Heart right ventricle (tissue), 16 donors: ENCODE measurements around the gene AACS. TPM values are rescaled to one million over a fixed set of nuclear protein-coding genes. Genes with fewer than 3 reads are reported as not detected.

Experiments used
- ATAC-seq, 8 donors: fragments of 200-7000 bp; cut with Tn5 transposase; one replicate each; pipeline ENCODE4 v1.9.1; 2020; ENCODE audit warnings: mild to moderate bottlenecking in 8 of 8, moderate library complexity in 8 of 8, moderate number of reproducible peaks in 1 of 8
- DNase-seq, 2 donors: peaks; one replicate each; pipeline ENCODE4 v3.0.0-alpha.2; 2020
- H3K27ac ChIP-seq, 10 donors: fragments of 200-600 bp; sonication (generic) in 2 of 10; one replicate each; pipeline versions ENCODE4 v1.5.0 to v1.8.0; 2020 to 2022; ENCODE audit warnings: mild to moderate bottlenecking in 3 of 10
- H3K27me3 ChIP-seq, 7 donors: fragments of 200-600 bp; one replicate each; pipeline ENCODE4 v1.8.0; 2021 to 2022; ENCODE audit warnings: mild to moderate bottlenecking in 2 of 7
- H3K36me3 ChIP-seq, 9 donors: fragments of 200-600 bp; sonication (generic) in 1 of 9; one replicate each; pipeline versions ENCODE4 v1.5.0 to v1.8.0; 2020 to 2022; ENCODE audit warnings: mild to moderate bottlenecking in 2 of 9
- H3K4me1 ChIP-seq, 9 donors: fragments of 200-600 bp; sonication (generic) in 1 of 9; one replicate each; pipeline versions ENCODE4 v1.5.0 to v1.8.0; 2020 to 2022; ENCODE audit warnings: mild to moderate bottlenecking in 4 of 9
- H3K4me3 ChIP-seq, 10 donors: fragments of 200-600 bp; sonication (generic) in 2 of 10; one replicate each; pipeline versions ENCODE4 v1.5.0 to v1.8.0; 2020 to 2022; ENCODE audit warnings: mild to moderate bottlenecking in 7 of 10, moderate library complexity in 2 of 10
- H3K9me3 ChIP-seq, 11 donors: fragments of 200-600 bp in 10 of 11; sonication (generic) in 2 of 11; one replicate each; pipeline versions ENCODE4 v1.5.0 to v1.8.0; 2013 to 2022; ENCODE audit warnings: mild to moderate bottlenecking in 2 of 11, control low read depth in 1 of 11, moderate library complexity in 1 of 11
- CTCF ChIP-seq, 9 donors: fragments of 200-600 bp; sonication (generic) in 2 of 9; IDR thresholded peaks; one replicate each; pipeline versions ENCODE4 v1.5.0 to v1.8.0; 2021 to 2022; ENCODE audit warnings: antibody characterized with exemption in 9 of 9, mild to moderate bottlenecking in 5 of 9, moderate library complexity in 1 of 9
- WGBS, 2 donors: extraction: QIAGEN DNeasy Blood & Tissue Kit; methylation state at CpG; one replicate each; pipeline ENCODE4 v1.1.7; 2013; ENCODE audit warnings: inconsistent platforms in 1 of 2; 5-methylcytosine and 5-hydroxymethylcytosine counted together
- intact Hi-C, 10 donors: fragments of 100-400 bp; cut with DNase I; formaldehyde crosslinking; loops; one replicate each; pipeline versions ENCODE4 v1.11.1 to v1.14.2; 2022
- polyA plus RNA-seq, 2 donors: library from polyadenylated mRNA; stranded (reverse); fragments of 200-250 nt; gene quantifications; one replicate each; pipeline ENCODE4 v1.2.3, GENCODE V29; 2013
- total RNA-seq, 10 donors: library from RNA; stranded (reverse); fragmentation: NEBNext Ultra II Directional in 3 of 10; extraction: Animal tissue kit (Norgen Biotek cat#: 25700) in 3 of 10; gene quantifications; one replicate each; pipeline versions ENCODE4 v1.2.1 to v1.2.4, GENCODE V29; 2021 to 2023
- donor health status: Arrhythmogenic right ventricular cardiomyopathy.
- donor health status: ischemic (EF 13 %, LVEDD 7.1; RV severe dilation, severe dysfunction).
- donor health status: healthy with polysubstance abuse.
- donor health status: DM: no; HTN: yes; CAD: no.
- donor health status: DM: no; HTN: no; CAD: no.
- donor health status: ischemic (EF 25% LVEDD 6.9; RV normal size, moderate dysfunction).
- donor health status: ischemic (EF 25% LVEDD 5.7; RV mildly dilated, moderate dysfunction).
- donor health status: healthy.
- donor health status: DM: yes; HTN: yes; CAD: no.
- donor health status: Ischemic cardiomyopathy.
- donor health status: ischemic (EF 35%, LVEDD 5.7; RV mildly dilated, moderate dysfunction).
- donor health status: nonischemic (EF 11% LVEDD 7.7; RV severe dilation, severe dysfunction).
- donor health status: DM: yes; HTN: yes; CAD: no.
- donor health status: PGD.
- donor health status: ischemic (EF 29% LVEDD 5.4; RV normal size, mild dysfunction).
- donor health status: nonischemic (EF 23%, LVEDD 6.1; RV moderate dilation, normal function).

The AACS gene
- total and polyA plus RNA-seq, 12 donors = 8.5 to 19.4 (median 12.1) TPM

- intact Hi-C loops = no loop called here
- DNase-seq (no peak), ATAC-seq (no peak)
- H3K27me3 ChIP-seq = no peaks in the 10 kb centered on the region
- peaks cover 0 to 19% (median 4%) of the 10 kb centered on the region in 9 donors for H3K4me1 ChIP-seq
- no peak overlapping the region for H3K27ac ChIP-seq
- H3K9me3 ChIP-seq = no peaks in the 10 kb centered on the region
- no peak for TF ChIP-seq CTCF (IDR thresholded peaks at IDR 0.05)
- 96 to 99% methylated on average over 4 of the region's 4 CpGs for WGBS, 2 donors
- H3K4me3 ChIP-seq = no peak overlapping the region
- H3K36me3 ChIP-seq = peaks cover 0 to 51% (median 0%) of the 10 kb centered on the region in 9 donors
These were observed 60.0 kb downstream of the AACS start for GRCh38 chr12:125125271-125125670.

GRCh38 chr12:125128439-125129178, 63.4 kb downstream of the AACS start:
- Histone ChIP-seq H3K27me3 (no peaks in the 10 kb centered on the region), H3K4me1 (peaks cover 0 to 19% (median 4%) of the 10 kb centered on the region in 9 donors), H3K4me3 (peak overlapping the region in 2 of 10 donors; percentile 7 to 13), H3K27ac (peak overlapping the region in 8 of 10 donors; percentile 6 to 75 (median 44)), H3K9me3 (no peaks in the 10 kb centered on the region), H3K36me3 (peaks cover 0 to 56% (median 0%) of the 10 kb centered on the region in 9 donors)
- ATAC-seq (peak in 7 of 8 donors; percentile 23 to 82 (median 53)), DNase-seq (no peak)
- intact Hi-C loops = no loop called here
- no peak for TF ChIP-seq CTCF (IDR thresholded peaks at IDR 0.05)
- 74 to 79% methylated on average over 18 of the region's 18 CpGs for WGBS, 2 donors

GRCh38 chr12:125129179-125129571, 63.9 kb downstream of the AACS start:
- WGBS, 2 donors = 60 to 69% methylated on average over 10 of the region's 10 CpGs
- H3K4me1 ChIP-seq = peaks cover 0 to 19% (median 4%) of the 10 kb centered on the region in 9 donors
- TF ChIP-seq CTCF (IDR thresholded peaks at IDR 0.05) = no peak
- H3K27me3 ChIP-seq = no peaks in the 10 kb centered on the region
- H3K27ac ChIP-seq = peak overlapping the region in 9 of 10 donors; percentile 1 to 75 (median 40)
- no peaks in the 10 kb centered on the region for H3K9me3 ChIP-seq
- ATAC-seq (peak; percentile 54 to 86 (median 72)), DNase-seq (no peak)
- H3K36me3 ChIP-seq = peaks cover 0 to 57% (median 0%) of the 10 kb centered on the region in 9 donors
- peak overlapping the region in 4 of 10 donors; percentile 0 to 26 (median 10) for H3K4me3 ChIP-seq
- intact Hi-C loops = no loop called here

- H3K27ac ChIP-seq = peak overlapping the region in 7 of 10 donors; percentile 1 to 75 (median 40)
- ATAC-seq = peak; percentile 60 to 86 (median 78)
- H3K4me1 ChIP-seq = peaks cover 0 to 19% (median 4%) of the 10 kb centered on the region in 9 donors
- H3K27me3 ChIP-seq = no peaks in the 10 kb centered on the region
- peak overlapping the region in 4 of 10 donors; percentile 0 to 26 (median 10) for H3K4me3 ChIP-seq
- peaks cover 0 to 57% (median 0%) of the 10 kb centered on the region in 9 donors for H3K36me3 ChIP-seq
- intact Hi-C loops = no loop called here
- peak; percentile 23 to 43 for DNase-seq
- TF ChIP-seq CTCF (IDR thresholded peaks at IDR 0.05) = no peak
- WGBS, 2 donors = 59 to 72% methylated on average over 18 of the region's 18 CpGs
- H3K9me3 ChIP-seq = no peaks in the 10 kb centered on the region
These were observed 64.5 kb downstream of the AACS start for GRCh38 chr12:125129591-125130255.
